ENCODE measurements around the gene ACOT7. TPM values are rescaled to one million over a fixed set of nuclear protein-coding genes. Genes with fewer than 3 reads are reported as not detected.

ACOT7 gene
- total RNA-seq, 2 experiments from 2014 or later = 5.3 to 5.4 TPM

DNA sequence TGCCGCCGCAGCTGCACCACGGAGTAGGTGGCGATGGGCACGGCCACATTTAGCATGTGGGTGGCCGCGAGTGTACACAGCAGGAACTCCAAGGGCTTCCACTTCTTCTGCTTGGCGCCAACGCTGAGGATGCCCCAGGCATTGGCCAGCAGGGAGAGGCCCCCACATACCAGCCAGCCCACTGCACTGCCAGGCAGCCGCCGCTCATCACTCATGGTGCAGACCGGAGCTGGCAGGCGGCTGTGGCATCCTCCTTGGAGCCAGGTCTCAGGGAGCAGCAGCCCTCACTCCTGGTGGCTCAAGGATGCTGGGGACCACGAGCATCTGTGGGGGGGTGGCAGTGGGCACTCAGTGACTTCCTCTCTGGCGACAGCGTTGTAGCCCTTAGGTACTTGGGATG is 138.9 kb downstream of the ACOT7 start:
- POLR2A ChIA-PET = no interaction called here
- Mint-ChIP-seq H3K36me3 (ENCODE audit: low read depth) (no peaks in the 10 kb centered on the region), H3K9me3 (no peaks in the 10 kb centered on the region), H3K4me1 (ENCODE audit: low read depth) (no peaks in the 10 kb centered on the region), H3K4me3 (no peak overlapping the region), H3K27me3 (peaks cover 27% of the 10 kb centered on the region), H3K27ac (no peak overlapping the region)
- TF ChIP-seq, protein P1, sequence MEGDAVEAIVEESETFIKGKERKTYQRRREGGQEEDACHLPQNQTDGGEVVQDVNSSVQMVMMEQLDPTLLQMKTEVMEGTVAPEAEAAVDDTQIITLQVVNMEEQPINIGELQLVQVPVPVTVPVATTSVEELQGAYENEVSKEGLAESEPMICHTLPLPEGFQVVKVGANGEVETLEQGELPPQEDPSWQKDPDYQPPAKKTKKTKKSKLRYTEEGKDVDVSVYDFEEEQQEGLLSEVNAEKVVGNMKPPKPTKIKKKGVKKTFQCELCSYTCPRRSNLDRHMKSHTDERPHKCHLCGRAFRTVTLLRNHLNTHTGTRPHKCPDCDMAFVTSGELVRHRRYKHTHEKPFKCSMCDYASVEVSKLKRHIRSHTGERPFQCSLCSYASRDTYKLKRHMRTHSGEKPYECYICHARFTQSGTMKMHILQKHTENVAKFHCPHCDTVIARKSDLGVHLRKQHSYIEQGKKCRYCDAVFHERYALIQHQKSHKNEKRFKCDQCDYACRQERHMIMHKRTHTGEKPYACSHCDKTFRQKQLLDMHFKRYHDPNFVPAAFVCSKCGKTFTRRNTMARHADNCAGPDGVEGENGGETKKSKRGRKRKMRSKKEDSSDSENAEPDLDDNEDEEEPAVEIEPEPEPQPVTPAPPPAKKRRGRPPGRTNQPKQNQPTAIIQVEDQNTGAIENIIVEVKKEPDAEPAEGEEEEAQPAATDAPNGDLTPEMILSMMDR (IDR thresholded peaks at IDR 0.05) = no peak
- CTCF ChIA-PET = no interaction called here
- Histone ChIP-seq H3K27ac (ENCODE audit: low read depth in 1 of 2, low read length in 2 of 2) (no peak overlapping the region), H3K4me3 (ENCODE audit: low read length) (no peak overlapping the region), H3K36me3 (ENCODE audit: insufficient read depth, low read length) (no peaks in the 10 kb centered on the region), H3K4me1 (ENCODE audit: insufficient read depth, low read length) (peaks cover 4% of the 10 kb centered on the region), H3K9me3 (ENCODE audit: control insufficient read depth in 1 of 2, insufficient read depth in 1 of 2, low read length in 2 of 2) (peaks cover 0 to 4% of the 10 kb centered on the region in 2 experiments), H3K27me3 (ENCODE audit: control insufficient read depth in 1 of 2, insufficient read depth in 2 of 2, low read length in 2 of 2) (peaks cover 17% of the 10 kb centered on the region in 2 experiments)
- intact Hi-C loops (cut with DNase I, micrococcal nuclease) = no loop called here
- no peak for ATAC-seq (ENCODE audit: poor library complexity)
- no peak for DNase-seq

DNA sequence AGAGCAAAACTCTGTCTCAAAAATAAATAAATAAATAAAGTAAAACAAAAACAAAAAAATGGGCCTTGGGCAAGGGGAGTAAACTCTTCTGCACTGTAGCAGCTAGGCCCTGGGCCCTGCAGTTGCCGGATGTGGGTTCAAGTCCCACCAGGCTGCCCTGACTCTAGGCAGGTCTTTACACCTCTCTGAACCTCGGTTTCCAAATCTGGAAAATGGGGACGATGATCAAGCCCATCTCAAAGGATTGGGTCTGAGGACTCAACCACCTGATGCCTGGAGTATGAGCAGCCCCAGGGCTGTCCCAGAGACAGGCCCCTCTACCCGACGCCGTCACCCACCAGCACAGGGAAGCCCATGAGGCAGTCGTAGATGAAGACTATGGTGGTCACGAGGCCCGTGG is 140.2 kb downstream of the ACOT7 start:
- no peak overlapping the region for H3K27ac ChIP-seq (ENCODE audit: low read depth in 1 of 2, low read length in 2 of 2)
- Mint-ChIP-seq H3K4me3 (no peak overlapping the region), H3K9me3 (no peaks in the 10 kb centered on the region), H3K27me3 (peaks cover 27% of the 10 kb centered on the region), H3K27ac (no peak overlapping the region), H3K36me3 (ENCODE audit: low read depth) (no peaks in the 10 kb centered on the region), H3K4me1 (ENCODE audit: low read depth) (no peaks in the 10 kb centered on the region)
- peaks cover 0 to 4% of the 10 kb centered on the region in 2 experiments for H3K9me3 ChIP-seq (ENCODE audit: control insufficient read depth in 1 of 2, insufficient read depth in 1 of 2, low read length in 2 of 2)
- H3K4me3 ChIP-seq (ENCODE audit: low read length) = no peak overlapping the region
- intact Hi-C loops (cut with DNase I, micrococcal nuclease) = no loop called here
- no peaks in the 10 kb centered on the region for H3K36me3 ChIP-seq (ENCODE audit: insufficient read depth, low read length)
- peaks cover 3% of the 10 kb centered on the region for H3K4me1 ChIP-seq (ENCODE audit: insufficient read depth, low read length)
- DNase-seq = no peak
- CTCF ChIA-PET = no interaction called here
- ATAC-seq (ENCODE audit: poor library complexity) = no peak
- POLR2A ChIA-PET = interaction anchor here (0.6 kb wide), 1 partner anchor 155 kb away, joined by 3 read pairs; no protein-coding TSS in a partner anchor
- peaks cover 19 to 26% of the 10 kb centered on the region in 2 experiments for H3K27me3 ChIP-seq (ENCODE audit: control insufficient read depth in 1 of 2, insufficient read depth in 2 of 2, low read length in 2 of 2)
- TF ChIP-seq, protein P1 (IDR thresholded peaks at IDR 0.05) = no peak

DNA sequence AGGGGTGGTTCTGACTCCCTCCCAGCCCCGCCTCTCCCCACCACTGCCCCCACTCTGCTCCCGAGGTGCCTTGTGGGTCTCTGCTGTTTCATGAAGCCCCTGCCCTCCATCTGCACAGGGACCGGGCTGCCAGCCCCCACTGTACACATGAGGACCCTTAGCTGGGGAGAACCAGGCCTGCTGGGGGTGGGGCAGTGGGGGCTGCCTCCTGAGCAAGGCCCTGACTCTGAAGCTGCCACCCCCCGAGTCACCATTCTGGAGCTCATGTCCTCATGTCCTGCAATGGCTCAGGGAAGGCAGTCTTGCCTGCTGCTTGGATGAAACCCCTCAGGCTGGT is 141.2 kb downstream of the ACOT7 start:
- peaks cover 0 to 4% of the 10 kb centered on the region in 2 experiments for H3K9me3 ChIP-seq (ENCODE audit: control insufficient read depth in 1 of 2, insufficient read depth in 1 of 2, low read length in 2 of 2)
- TF ChIP-seq, protein P1 (IDR thresholded peaks at IDR 0.05) = no peak
- no peak overlapping the region for H3K27ac ChIP-seq (ENCODE audit: low read depth in 1 of 2, low read length in 2 of 2)
- no peak overlapping the region for H3K27ac Mint-ChIP-seq
- DNase-seq (no peak), ATAC-seq (ENCODE audit: poor library complexity) (no peak)
- H3K4me3 ChIP-seq (ENCODE audit: low read length) = no peak overlapping the region
- H3K4me3 Mint-ChIP-seq = no peak overlapping the region
- peaks cover 38% of the 10 kb centered on the region for H3K27me3 Mint-ChIP-seq
- H3K36me3 Mint-ChIP-seq (ENCODE audit: low read depth) = no peaks in the 10 kb centered on the region
- H3K27me3 ChIP-seq (ENCODE audit: control insufficient read depth in 1 of 2, insufficient read depth in 2 of 2, low read length in 2 of 2) = peaks cover 29 to 36% of the 10 kb centered on the region in 2 experiments
- intact Hi-C loops (cut with DNase I, micrococcal nuclease) = no loop called here
- peaks cover 1% of the 10 kb centered on the region for H3K4me1 Mint-ChIP-seq (ENCODE audit: low read depth)
- no peaks in the 10 kb centered on the region for H3K36me3 ChIP-seq (ENCODE audit: insufficient read depth, low read length)
- no peaks in the 10 kb centered on the region for H3K9me3 Mint-ChIP-seq
- H3K4me1 ChIP-seq (ENCODE audit: insufficient read depth, low read length) = peaks cover 3% of the 10 kb centered on the region
- ChIA-PET CTCF (no interaction called here), POLR2A (no interaction called here)

Data from CD4-positive, alpha-beta T cell (primary cell).